Lower leg skin (tissue), 3 donors: ENCODE data around the gene WDTC1.

Experiments
- CTCF ChIP-seq, 3 donors: fragments of 450-650 bp; IDR thresholded peaks; one replicate each; pipeline ENCODE4 v1.5.1; 2016; ENCODE audit warnings: antibody characterized with exemption in 3 of 3, mild to moderate bottlenecking in 3 of 3, moderate library complexity in 2 of 3
- POLR2A ChIP-seq, 2 donors: fragments of 450-650 bp; IDR thresholded peaks; one replicate each; pipeline ENCODE4 v1.6.1; 2016 to 2017; ENCODE audit warnings: antibody characterized with exemption in 2 of 2, mild to moderate bottlenecking in 1 of 2, moderate library complexity in 1 of 2

- TF ChIP-seq CTCF (IDR thresholded peaks at IDR 0.05) (no peak), POLR2A (IDR thresholded peaks at IDR 0.05) (no peak)
These were observed 774 bp upstream of the WDTC1 start for GRCh38 chr1:27233667-27234048.
